ENCODE data around the gene TSPO.
"Not testable (repeated sequence)": the region's sequence is repeated elsewhere in the genome, so short reads cannot be mapped to it uniquely, and the experiment has no call there.

Gene TSPO

GRCh38 chr22:43133401-43133800, 18.0 kb upstream of the TSPO start:
- Histone ChIP-seq H3K4me3 (ENCODE audit: insufficient read length, low read depth) (no peak overlapping the region), H3K27me3 (ENCODE audit: insufficient read depth, insufficient read length) (no peaks in the 10 kb centered on the region), H3K36me3 (ENCODE audit: insufficient read depth, insufficient read length, low read length) (peaks cover 68% of the 10 kb centered on the region), H3K9me3 (ENCODE audit: insufficient read depth, low read length) (no peaks in the 10 kb centered on the region), H3K4me1 (ENCODE audit: insufficient read depth, insufficient read length) (peaks cover 8% of the 10 kb centered on the region), H3K9ac (ENCODE audit: insufficient read length, low read depth) (no peak overlapping the region)
- no peak for DNase-seq (ENCODE audit: low read depth, low spot score)
- no peak for TF ChIP-seq YY1 (IDR thresholded peaks at IDR 0.05; ENCODE audit: insufficient read depth, insufficient read length)
- TF ChIP-seq ZNF274 (IDR thresholded peaks at IDR 0.05; ENCODE audit: low read depth, low read length) = no peak
- no peak for TF ChIP-seq SUZ12 (IDR thresholded peaks at IDR 0.05; ENCODE audit: extremely low read depth, insufficient read depth, insufficient read length)

GRCh38 chr22:43134553-43134952, 16.8 kb upstream of the TSPO start:
- Histone ChIP-seq H3K9ac (ENCODE audit: insufficient read length, low read depth) (no peak overlapping the region), H3K27me3 (ENCODE audit: insufficient read depth, insufficient read length) (no peaks in the 10 kb centered on the region), H3K36me3 (ENCODE audit: insufficient read depth, insufficient read length, low read length) (peaks cover 80% of the 10 kb centered on the region), H3K4me3 (ENCODE audit: insufficient read length, low read depth) (no peak overlapping the region), H3K4me1 (ENCODE audit: insufficient read depth, insufficient read length) (peaks cover 5% of the 10 kb centered on the region), H3K9me3 (ENCODE audit: insufficient read depth, low read length) (no peaks in the 10 kb centered on the region)
- no peak for TF ChIP-seq SUZ12 (IDR thresholded peaks at IDR 0.05; ENCODE audit: extremely low read depth, insufficient read depth, insufficient read length)
- TF ChIP-seq YY1 (IDR thresholded peaks at IDR 0.05; ENCODE audit: insufficient read depth, insufficient read length) = no peak
- TF ChIP-seq ZNF274 (IDR thresholded peaks at IDR 0.05; ENCODE audit: low read depth, low read length) = no peak
- DNase-seq (ENCODE audit: low read depth, low spot score) = no peak

- no peaks in the 10 kb centered on the region for H3K9me3 ChIP-seq (ENCODE audit: insufficient read depth, low read length)
Observed at GRCh38 chr22:43135565-43135964, 15.8 kb upstream of the TSPO start.

GRCh38 chr22:43136255-43136654, 15.1 kb upstream of the TSPO start:
- Histone ChIP-seq H3K36me3 (ENCODE audit: insufficient read depth, insufficient read length, low read length) (peaks cover 94% of the 10 kb centered on the region), H3K9ac (ENCODE audit: insufficient read length, low read depth) (no peak overlapping the region), H3K9me3 (ENCODE audit: insufficient read depth, low read length) (no peaks in the 10 kb centered on the region), H3K27me3 (ENCODE audit: insufficient read depth, insufficient read length) (no peaks in the 10 kb centered on the region), H3K4me3 (ENCODE audit: insufficient read length, low read depth) (no peak overlapping the region), H3K4me1 (ENCODE audit: insufficient read depth, insufficient read length) (peaks cover 2% of the 10 kb centered on the region)
- no peak for TF ChIP-seq SUZ12 (IDR thresholded peaks at IDR 0.05; ENCODE audit: extremely low read depth, insufficient read depth, insufficient read length)
- TF ChIP-seq ZNF274 (IDR thresholded peaks at IDR 0.05; ENCODE audit: low read depth, low read length) = no peak
- no peak for TF ChIP-seq YY1 (IDR thresholded peaks at IDR 0.05; ENCODE audit: insufficient read depth, insufficient read length)
- peak; percentile 38 for DNase-seq (ENCODE audit: low read depth, low spot score)

More at GRCh38 chr22:43135565-43135964, 15.8 kb upstream of the TSPO start:
- Histone ChIP-seq H3K36me3 (ENCODE audit: insufficient read depth, insufficient read length, low read length) (peaks cover 90% of the 10 kb centered on the region), H3K27me3 (ENCODE audit: insufficient read depth, insufficient read length) (no peaks in the 10 kb centered on the region), H3K4me3 (ENCODE audit: insufficient read length, low read depth) (no peak overlapping the region), H3K4me1 (ENCODE audit: insufficient read depth, insufficient read length) (peaks cover 2% of the 10 kb centered on the region), H3K9ac (ENCODE audit: insufficient read length, low read depth) (no peak overlapping the region)
- TF ChIP-seq SUZ12 (IDR thresholded peaks at IDR 0.05; ENCODE audit: extremely low read depth, insufficient read depth, insufficient read length) (no peak), YY1 (IDR thresholded peaks at IDR 0.05; ENCODE audit: insufficient read depth, insufficient read length) (no peak), ZNF274 (IDR thresholded peaks at IDR 0.05; ENCODE audit: low read depth, low read length) (no peak)
- no peak for DNase-seq (ENCODE audit: low read depth, low spot score)

GRCh38 chr22:43136801-43137200, 14.6 kb upstream of the TSPO start:
- Histone ChIP-seq H3K36me3 (ENCODE audit: insufficient read depth, insufficient read length, low read length) (peaks cover 91% of the 10 kb centered on the region), H3K4me3 (ENCODE audit: insufficient read length, low read depth) (no peak overlapping the region), H3K9ac (ENCODE audit: insufficient read length, low read depth) (no peak overlapping the region), H3K27me3 (ENCODE audit: insufficient read depth, insufficient read length) (no peaks in the 10 kb centered on the region), H3K9me3 (ENCODE audit: insufficient read depth, low read length) (no peaks in the 10 kb centered on the region), H3K4me1 (ENCODE audit: insufficient read depth, insufficient read length) (peaks cover 2% of the 10 kb centered on the region)
- no peak for DNase-seq (ENCODE audit: low read depth, low spot score)
- no peak for TF ChIP-seq SUZ12 (IDR thresholded peaks at IDR 0.05; ENCODE audit: extremely low read depth, insufficient read depth, insufficient read length)
- TF ChIP-seq YY1 (IDR thresholded peaks at IDR 0.05; ENCODE audit: insufficient read depth, insufficient read length) = no peak
- TF ChIP-seq ZNF274 (IDR thresholded peaks at IDR 0.05; ENCODE audit: low read depth, low read length) = no peak

GRCh38 chr22:43142880-43143562, 8.3 kb upstream of the TSPO start, which contains the start of gene MCAT:
Gene MCAT, minus strand, starts transcription at chr22:43143398. Its CDS starts 50 bp downstream, at chr22:43143348.
- TF ChIP-seq YY1 (IDR thresholded peaks at IDR 0.05; ENCODE audit: insufficient read depth, insufficient read length) (no peak), SUZ12 (IDR thresholded peaks at IDR 0.05; ENCODE audit: extremely low read depth, insufficient read depth, insufficient read length) (no peak), ZNF274 (IDR thresholded peaks at IDR 0.05; ENCODE audit: low read depth, low read length) (no peak)
- no peaks in the 10 kb centered on the region for H3K27me3 ChIP-seq (ENCODE audit: insufficient read depth, insufficient read length)
- peak within 1 kb of the TSS; percentile 92 for H3K9ac ChIP-seq (ENCODE audit: insufficient read length, low read depth)
- peaks cover 38% of the 10 kb centered on the region for H3K36me3 ChIP-seq (ENCODE audit: insufficient read depth, insufficient read length, low read length)
- peak; percentile 33 for DNase-seq (ENCODE audit: low read depth, low spot score)
- H3K4me3 ChIP-seq (ENCODE audit: insufficient read length, low read depth) = peak within 1 kb of the TSS; percentile 93
- H3K4me1 ChIP-seq (ENCODE audit: insufficient read depth, insufficient read length) = no peaks in the 10 kb centered on the region
- no peaks in the 10 kb centered on the region for H3K9me3 ChIP-seq (ENCODE audit: insufficient read depth, low read length)

- H3K4me1 ChIP-seq (ENCODE audit: insufficient read depth, insufficient read length) = no peaks in the 10 kb centered on the region
- no peaks in the 10 kb centered on the region for H3K9me3 ChIP-seq (ENCODE audit: insufficient read depth, low read length)
- no peak for DNase-seq (ENCODE audit: low read depth, low spot score)
- H3K4me3 ChIP-seq (ENCODE audit: insufficient read length, low read depth) = no peak overlapping the region
- H3K36me3 ChIP-seq (ENCODE audit: insufficient read depth, insufficient read length, low read length) = peaks cover 19% of the 10 kb centered on the region
- no peaks in the 10 kb centered on the region for H3K27me3 ChIP-seq (ENCODE audit: insufficient read depth, insufficient read length)
- TF ChIP-seq YY1 (IDR thresholded peaks at IDR 0.05; ENCODE audit: insufficient read depth, insufficient read length) (no peak), ZNF274 (IDR thresholded peaks at IDR 0.05; ENCODE audit: low read depth, low read length) (no peak), SUZ12 (IDR thresholded peaks at IDR 0.05; ENCODE audit: extremely low read depth, insufficient read depth, insufficient read length) (no peak)
- no peak overlapping the region for H3K9ac ChIP-seq (ENCODE audit: insufficient read length, low read depth)
Observed at GRCh38 chr22:43144949-43145348, 6.4 kb upstream of the TSPO start.

GRCh38 chr22:43145371-43145770, 6.0 kb upstream of the TSPO start:
- H3K4me3 ChIP-seq (ENCODE audit: insufficient read length, low read depth); H3K27me3 ChIP-seq (ENCODE audit: insufficient read depth, insufficient read length); H3K9me3 ChIP-seq (ENCODE audit: insufficient read depth, low read length); H3K4me1 ChIP-seq (ENCODE audit: insufficient read depth, insufficient read length); DNase-seq (ENCODE audit: low read depth, low spot score); H3K9ac ChIP-seq (ENCODE audit: insufficient read length, low read depth): not testable (repeated sequence)
- peaks cover 14% of the 10 kb centered on the region for H3K36me3 ChIP-seq (ENCODE audit: insufficient read depth, insufficient read length, low read length)

GRCh38 chr22:43146332-43146731, 5.0 kb upstream of the TSPO start:
- not testable (repeated sequence) for H3K27me3 ChIP-seq (ENCODE audit: insufficient read depth, insufficient read length); H3K4me3 ChIP-seq (ENCODE audit: insufficient read length, low read depth); H3K36me3 ChIP-seq (ENCODE audit: insufficient read depth, insufficient read length, low read length); H3K9ac ChIP-seq (ENCODE audit: insufficient read length, low read depth); DNase-seq (ENCODE audit: low read depth, low spot score); H3K9me3 ChIP-seq (ENCODE audit: insufficient read depth, low read length); H3K4me1 ChIP-seq (ENCODE audit: insufficient read depth, insufficient read length)

Data from NT2/D1 (cell line).